CD4-positive, alpha-beta T cell treated with Interleukin-2 at 100 ng/mL for 4 hours (primary cell): ENCODE measurements around the gene GC.
"Not testable (repeated sequence)": the region's sequence is repeated elsewhere in the genome, so short reads cannot be mapped to it uniquely, and the experiment has no call there.

ENCODE experiments used
- DNase-seq: peaks from one replicate; pipeline ENCODE4 v3.0.0-alpha.2; 2020; ENCODE audit warnings: low spot score

GC gene, protein sequence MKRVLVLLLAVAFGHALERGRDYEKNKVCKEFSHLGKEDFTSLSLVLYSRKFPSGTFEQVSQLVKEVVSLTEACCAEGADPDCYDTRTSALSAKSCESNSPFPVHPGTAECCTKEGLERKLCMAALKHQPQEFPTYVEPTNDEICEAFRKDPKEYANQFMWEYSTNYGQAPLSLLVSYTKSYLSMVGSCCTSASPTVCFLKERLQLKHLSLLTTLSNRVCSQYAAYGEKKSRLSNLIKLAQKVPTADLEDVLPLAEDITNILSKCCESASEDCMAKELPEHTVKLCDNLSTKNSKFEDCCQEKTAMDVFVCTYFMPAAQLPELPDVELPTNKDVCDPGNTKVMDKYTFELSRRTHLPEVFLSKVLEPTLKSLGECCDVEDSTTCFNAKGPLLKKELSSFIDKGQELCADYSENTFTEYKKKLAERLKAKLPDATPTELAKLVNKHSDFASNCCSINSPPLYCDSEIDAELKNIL

DNA sequence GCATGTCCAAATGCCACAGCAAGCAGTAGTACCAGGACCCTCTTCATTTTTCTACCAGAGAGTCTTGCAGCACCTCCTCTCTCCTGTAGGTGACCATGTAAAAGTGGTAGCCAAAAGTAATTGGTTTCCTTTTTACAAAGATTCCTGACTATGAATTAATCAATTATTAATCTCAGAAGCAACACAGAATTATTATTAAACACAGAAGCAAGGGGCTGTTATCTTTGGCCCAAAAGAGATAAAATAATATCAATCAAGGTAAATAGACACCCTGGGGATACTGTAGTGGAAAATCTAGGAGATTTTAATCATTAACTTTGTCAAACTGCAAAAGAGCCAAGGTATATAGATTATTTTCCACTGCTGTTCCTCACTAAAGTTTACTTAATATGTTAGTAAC lies at the start of gene GC:
GC (minus strand) TSS at position 108 of the 400 bp plus-strand sequence; CDS start at position 47, 61 bp downstream.
- DNase-seq: no peak

DNA sequence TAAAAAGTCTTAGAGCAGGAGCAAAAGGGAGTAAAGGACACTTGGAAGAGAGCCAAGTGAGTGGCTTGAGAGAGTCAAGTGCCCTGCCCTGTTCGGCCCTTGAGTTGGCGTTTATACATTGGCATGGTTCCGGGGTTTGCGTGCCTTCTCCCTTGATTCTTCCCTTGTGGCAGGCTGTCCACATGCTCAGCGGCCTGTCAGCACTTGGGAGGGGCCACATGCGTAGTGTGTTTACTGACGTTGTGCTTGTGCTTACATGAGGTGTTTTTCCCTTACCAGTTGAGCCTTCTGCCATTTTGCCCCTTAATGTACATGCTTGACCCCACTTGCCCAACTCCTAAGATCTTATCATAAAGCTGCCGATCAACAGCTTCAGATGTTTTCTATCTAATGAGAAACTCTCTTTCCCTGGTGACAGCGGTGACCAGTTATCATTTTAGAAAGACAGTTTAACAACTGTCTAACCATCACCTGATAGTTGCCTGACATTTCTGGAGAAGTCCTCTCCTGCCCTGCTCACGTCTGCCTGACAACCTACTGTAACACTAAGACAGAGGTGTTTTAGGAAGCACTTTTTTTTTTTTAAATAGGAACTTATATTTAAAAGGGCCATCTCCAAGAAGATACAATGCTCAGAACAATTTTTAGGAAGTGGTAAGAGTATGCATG lies 49.5 kb upstream of the GC start:
- no peak for DNase-seq

- no peak for DNase-seq
Measured at GRCh38 chr4:71832049-71832448, 48.2 kb upstream of the GC start.

- DNase-seq: no peak
Measured at GRCh38 chr4:71830497-71831190, 46.8 kb upstream of the GC start.

GRCh38 chr4:71828470-71828869 lies 44.6 kb upstream of the GC start:
- no peak for DNase-seq

GRCh38 chr4:71827826-71828225 lies 43.9 kb upstream of the GC start:
- DNase-seq: no peak

GRCh38 chr4:71816676-71817303 lies 32.9 kb upstream of the GC start:
- no peak for DNase-seq

GRCh38 chr4:71814433-71814832 lies 30.6 kb upstream of the GC start:
- no peak for DNase-seq

DNA sequence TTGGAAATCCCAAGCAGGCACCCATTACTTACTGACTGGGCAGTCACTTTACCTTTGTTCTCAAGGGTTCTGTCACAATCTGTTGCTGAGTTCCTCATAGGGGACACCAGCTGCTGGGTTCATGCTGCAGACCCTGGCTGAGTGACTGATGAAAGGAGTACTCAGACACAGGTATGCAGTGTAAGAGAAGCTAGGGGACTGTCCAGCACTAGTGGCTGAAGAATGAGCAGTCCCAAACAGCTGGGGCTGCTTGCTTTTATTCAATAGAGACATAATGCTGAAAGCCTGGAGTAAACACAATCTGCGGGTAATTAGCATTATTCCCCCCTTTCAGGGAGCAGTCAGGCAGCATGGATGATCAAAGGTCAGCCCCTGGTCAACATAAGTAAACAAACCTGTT lies 25.9 kb upstream of the GC start:
- DNase-seq: not testable (repeated sequence)

GRCh38 chr4:71807469-71807868 lies 23.6 kb upstream of the GC start:
- DNase-seq: no peak

- not testable (repeated sequence) for DNase-seq
Measured at GRCh38 chr4:71805230-71805629, 21.4 kb upstream of the GC start.

GRCh38 chr4:71804017-71804697 lies 20.3 kb upstream of the GC start:
- DNase-seq: not testable (repeated sequence)

DNA sequence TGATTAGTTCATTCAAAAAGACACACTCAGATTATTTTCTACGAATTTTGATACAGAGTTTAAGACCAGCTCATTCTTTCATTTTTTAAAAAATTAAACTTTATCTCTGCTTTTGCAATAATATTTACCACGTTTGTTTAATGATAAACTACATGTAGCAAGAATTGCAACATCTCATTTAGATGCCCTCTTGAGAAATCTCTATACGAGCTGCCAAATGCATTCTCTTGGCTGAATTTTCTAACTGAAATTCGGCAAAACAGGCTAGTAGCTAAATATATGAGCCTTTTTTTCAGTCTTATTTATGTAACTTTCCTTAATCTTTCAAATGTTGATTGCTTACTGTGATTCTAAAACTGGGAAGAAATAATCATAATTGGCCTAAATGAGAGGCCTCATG lies 2.1 kb upstream of the GC start:
- no peak for DNase-seq

- DNase-seq: no peak
Measured at GRCh38 chr4:71784569-71785197, 804 bp upstream of the GC start.

DNA sequence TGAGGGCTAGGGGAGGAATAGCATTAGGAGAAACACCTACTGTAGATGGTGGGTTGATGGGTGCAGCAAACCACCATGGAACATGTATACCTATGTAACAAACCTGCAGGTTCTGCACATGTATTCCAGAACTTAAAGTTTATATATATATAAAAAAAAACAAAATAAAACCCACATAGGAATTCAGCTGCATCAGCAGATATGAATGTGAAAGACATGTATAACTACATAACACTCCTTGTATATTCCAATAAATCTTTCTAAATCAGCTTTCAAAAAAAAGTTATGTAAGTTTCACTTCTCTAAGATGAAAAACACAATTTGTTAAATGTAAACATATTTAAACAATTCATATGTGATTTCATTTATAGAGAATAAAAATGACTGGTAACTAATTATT lies 6.0 kb downstream of the GC start:
- no peak for DNase-seq

GRCh38 chr4:71775449-71775848 lies 8.4 kb downstream of the GC start:
- DNase-seq: no peak

- DNase-seq: no peak
Measured at GRCh38 chr4:71774136-71774535, 9.7 kb downstream of the GC start.

DNA sequence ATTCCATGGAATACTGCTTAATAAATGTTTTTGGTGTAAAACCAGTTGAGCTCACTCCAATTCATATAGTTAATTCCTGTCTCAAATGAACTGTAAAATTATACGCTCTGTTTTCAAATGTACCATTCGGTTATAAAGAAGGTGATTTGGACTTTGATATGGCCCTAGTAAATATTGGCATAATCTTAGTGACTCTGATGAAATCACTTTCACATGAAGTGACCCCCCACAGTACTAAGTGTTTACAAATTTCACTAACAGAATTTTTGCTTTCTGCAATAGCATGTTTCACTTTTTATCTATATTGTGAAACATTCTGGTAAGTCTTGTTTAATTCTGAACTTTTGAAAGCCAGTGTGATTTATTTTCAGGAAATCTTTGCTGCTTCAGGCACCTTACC lies 10.9 kb downstream of the GC start:
- DNase-seq: no peak

DNA sequence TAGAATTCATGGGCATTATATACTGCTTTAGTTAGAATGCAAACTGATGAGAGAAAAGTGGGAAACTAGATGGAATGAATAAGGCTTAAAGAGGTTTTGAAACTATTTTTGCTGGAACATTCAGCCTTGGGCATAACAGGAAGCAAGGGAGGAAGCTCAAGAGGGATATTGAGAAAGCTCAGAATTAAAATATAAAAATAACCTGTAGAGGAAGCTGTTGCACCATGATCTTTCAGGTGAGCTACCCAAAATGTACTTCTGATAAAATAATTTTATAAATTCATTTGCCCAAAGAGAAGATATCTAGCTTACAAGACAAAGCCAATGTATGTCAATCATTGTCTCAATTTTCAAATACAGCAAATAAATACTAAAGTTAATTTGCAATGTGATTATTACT lies 11.3 kb downstream of the GC start:
- DNase-seq: no peak

- no peak for DNase-seq
Measured at GRCh38 chr4:71771613-71772012, 12.3 kb downstream of the GC start.

GRCh38 chr4:71769434-71769833 lies 14.4 kb downstream of the GC start:
- DNase-seq: no peak
